Skeletal muscle tissue (tissue), 4 donors: ENCODE results near the gene CHST15. TPM values are rescaled to one million over a fixed set of nuclear protein-coding genes. Genes with fewer than 3 reads are reported as not detected.

Source experiments
- H3K27ac ChIP-seq: one replicate; pipeline ENCODE4 v1.7.0; 2013; ENCODE audit warnings: mild to moderate bottlenecking, low read depth, low read length, inconsistent platforms
- H3K27me3 ChIP-seq, 3 donors: one replicate each; pipeline ENCODE4 v1.7.0; 2013; ENCODE audit warnings: low read length in 3 of 3; ENCODE audit not compliant: control insufficient read depth in 3 of 3, insufficient read depth in 3 of 3
- H3K36me3 ChIP-seq, 3 donors: one replicate each; pipeline ENCODE4 v1.7.0; 2013; ENCODE audit warnings: low read length in 3 of 3; ENCODE audit not compliant: control insufficient read depth in 3 of 3, insufficient read depth in 3 of 3
- H3K4me1 ChIP-seq, 3 donors: one replicate each; pipeline ENCODE4 v1.7.0; 2013; ENCODE audit warnings: low read length in 3 of 3, mild to moderate bottlenecking in 3 of 3; ENCODE audit not compliant: control insufficient read depth in 3 of 3, insufficient read depth in 3 of 3
- H3K4me3 ChIP-seq, 3 donors: one replicate each; pipeline ENCODE4 v1.7.0; 2013; ENCODE audit warnings: low read length in 3 of 3
- H3K9ac ChIP-seq, 3 donors: one replicate each; pipeline ENCODE4 v1.7.0; 2013; ENCODE audit warnings: low read length in 3 of 3, mild to moderate bottlenecking in 3 of 3, moderate library complexity in 2 of 3, low read depth in 1 of 3
- H3K9me3 ChIP-seq, 3 donors: one replicate each; pipeline ENCODE4 v1.7.0; 2013; ENCODE audit warnings: low read length in 3 of 3; ENCODE audit not compliant: control insufficient read depth in 3 of 3
- total RNA-seq: library from RNA; depleted of rRNA; stranded (reverse); fragments of >200 nt; gene quantifications from one replicate; pipeline ENCODE4 v1.2.3, GENCODE V29; 2014
- donor health status: Osteomylitis.

Gene CHST15
- total RNA-seq, 1 donor from 2014 or later: 19.3 TPM

DNA sequence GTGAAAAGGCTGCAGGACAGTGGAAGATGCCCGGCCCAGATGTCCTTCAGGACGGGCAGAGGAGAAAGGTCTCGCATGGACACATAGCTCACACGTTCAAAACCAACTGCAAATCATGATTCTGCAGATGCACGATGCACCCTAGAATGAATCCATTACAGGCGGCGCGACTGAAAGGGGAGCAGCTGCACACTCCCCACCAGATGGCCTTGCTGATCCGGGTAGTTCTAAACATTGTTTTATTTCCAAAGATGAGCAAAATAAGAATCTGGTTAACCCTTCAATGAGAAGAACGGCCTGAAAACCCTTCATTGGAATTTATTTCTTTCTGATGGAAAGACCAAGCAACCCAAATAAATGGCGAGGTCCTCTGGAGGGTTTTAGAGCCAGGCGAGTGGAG, 33.8 kb downstream of the CHST15 start:
- H3K9me3 ChIP-seq: no peaks in the 10 kb centered on the region
- H3K27me3 ChIP-seq: no peaks in the 10 kb centered on the region
- peaks cover 0 to 9% (median 2%) of the 10 kb centered on the region in 3 donors for H3K4me1 ChIP-seq
- H3K4me3 ChIP-seq: no peak overlapping the region
- H3K36me3 ChIP-seq: no peaks in the 10 kb centered on the region
- no peak overlapping the region for H3K9ac ChIP-seq
- H3K27ac ChIP-seq: no peak overlapping the region

DNA sequence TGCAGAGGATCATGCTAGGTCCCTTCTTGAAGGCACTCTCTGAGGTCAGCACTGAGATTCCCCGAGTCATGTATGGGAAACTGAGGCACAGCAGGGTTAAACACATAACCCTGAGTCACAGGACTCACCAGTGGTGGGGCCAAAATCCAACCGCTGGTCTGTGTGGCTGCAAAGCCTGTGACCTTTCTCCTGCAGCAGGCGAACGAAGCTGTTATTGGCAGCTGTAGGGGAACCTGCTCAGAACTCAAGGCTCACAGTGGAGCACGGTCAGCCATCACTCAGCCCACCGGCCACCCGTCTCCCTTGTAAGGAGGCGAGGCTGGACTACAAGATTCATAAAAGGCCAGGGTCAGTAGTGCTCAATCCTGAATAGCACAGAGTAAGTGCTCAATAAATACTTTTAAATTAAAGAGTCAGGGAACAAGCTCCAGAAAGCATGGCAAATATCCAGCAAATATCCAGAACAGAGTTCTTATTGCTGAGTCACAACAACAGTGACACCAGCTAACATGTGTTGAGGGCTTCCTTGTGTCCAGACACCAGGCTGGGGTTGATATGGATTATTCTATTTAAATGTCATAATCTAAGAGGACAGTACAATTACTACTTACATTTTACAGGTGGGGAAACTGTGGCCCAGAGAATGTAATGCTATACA, 34.9 kb downstream of the CHST15 start:
- no peak overlapping the region for H3K9ac ChIP-seq
- no peaks in the 10 kb centered on the region for H3K9me3 ChIP-seq
- no peaks in the 10 kb centered on the region for H3K27me3 ChIP-seq
- H3K4me3 ChIP-seq: no peak overlapping the region
- no peak overlapping the region for H3K27ac ChIP-seq
- H3K36me3 ChIP-seq: no peaks in the 10 kb centered on the region
- H3K4me1 ChIP-seq: peaks cover 2 to 18% (median 2%) of the 10 kb centered on the region in 3 donors

DNA sequence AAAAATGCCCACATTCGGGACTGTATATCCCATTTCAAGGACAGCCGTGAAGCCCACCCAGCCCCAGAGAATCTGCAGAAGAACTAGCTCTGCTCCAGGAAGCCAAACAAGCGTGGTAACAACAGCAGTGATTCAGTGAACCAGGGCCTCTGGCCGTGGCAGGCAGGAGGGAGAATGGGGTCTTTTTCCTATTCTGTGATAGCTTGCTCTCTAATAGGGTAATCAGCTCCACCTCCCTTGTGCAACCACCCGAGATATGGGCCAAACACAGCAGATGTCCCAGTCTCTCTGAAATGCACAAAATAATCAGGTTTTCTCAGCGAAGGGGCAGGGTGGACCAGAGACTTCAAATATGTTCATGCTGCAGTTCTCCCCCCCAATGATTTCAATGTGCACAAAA, 35.8 kb downstream of the CHST15 start:
- H3K27ac ChIP-seq: no peak overlapping the region

DNA sequence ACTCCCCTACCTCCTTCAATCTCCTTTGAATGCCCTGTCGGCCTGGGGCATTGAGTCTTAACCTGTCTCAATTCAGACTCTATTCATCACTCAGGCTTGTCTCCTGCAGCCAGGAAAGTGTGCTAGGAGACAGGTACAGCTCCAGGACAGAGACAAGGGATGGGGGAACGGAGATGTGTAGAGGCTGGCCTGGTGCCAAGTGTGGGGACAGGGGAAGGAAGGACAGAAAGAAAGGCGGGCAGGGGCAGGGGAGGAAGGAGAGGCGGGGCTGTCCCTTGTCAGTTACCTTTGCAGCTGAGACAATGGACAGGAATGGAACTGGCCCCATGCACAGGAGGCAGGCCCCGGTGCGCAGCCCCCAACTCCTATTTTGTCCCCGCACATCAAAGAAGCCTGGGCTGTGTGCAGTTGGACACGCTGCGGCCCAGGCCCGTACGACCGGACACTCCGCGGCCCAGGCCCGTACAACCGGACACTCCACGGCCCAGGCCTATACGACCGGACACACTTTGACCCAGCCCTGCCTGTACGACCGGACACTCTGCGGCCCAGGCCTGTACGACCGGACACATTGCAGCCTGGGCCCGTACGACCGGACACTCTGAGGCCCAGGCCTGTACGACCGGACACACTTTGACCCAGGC, 36.9 kb downstream of the CHST15 start:
- H3K4me1 ChIP-seq: peaks cover 2 to 20% (median 5%) of the 10 kb centered on the region in 3 donors
- H3K9ac ChIP-seq: no peak overlapping the region
- no peaks in the 10 kb centered on the region for H3K9me3 ChIP-seq
- H3K27ac ChIP-seq: no peak overlapping the region
- H3K4me3 ChIP-seq: no peak overlapping the region
- H3K36me3 ChIP-seq: no peaks in the 10 kb centered on the region
- H3K27me3 ChIP-seq: no peaks in the 10 kb centered on the region

More for the DNA sequence above, 35.8 kb downstream of the CHST15 start:
- Histone ChIP-seq H3K9ac (no peak overlapping the region), H3K4me3 (no peak overlapping the region), H3K27me3 (no peaks in the 10 kb centered on the region), H3K4me1 (peaks cover 2 to 20% (median 2%) of the 10 kb centered on the region in 3 donors), H3K9me3 (no peaks in the 10 kb centered on the region), H3K36me3 (no peaks in the 10 kb centered on the region)

DNA sequence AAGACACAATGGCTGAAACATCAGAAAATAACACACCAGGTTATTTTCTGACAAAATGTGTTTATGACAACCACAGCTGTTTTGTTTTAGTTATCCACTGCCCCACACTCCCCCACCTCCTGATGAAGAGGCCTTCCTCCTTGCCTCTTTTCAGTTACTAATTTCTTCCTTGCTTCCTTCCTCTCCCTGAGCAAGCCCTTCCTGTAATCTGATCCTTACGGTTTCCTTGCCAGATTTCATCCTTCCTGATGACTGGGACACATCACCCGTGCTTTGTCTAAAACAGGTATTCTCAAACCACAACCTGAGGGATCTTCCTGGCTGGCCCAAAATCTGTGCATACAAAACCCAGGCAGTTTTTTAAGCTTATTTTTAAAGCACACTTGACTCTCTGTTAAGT, 39.4 kb downstream of the CHST15 start:
- Histone ChIP-seq H3K9me3 (no peaks in the 10 kb centered on the region), H3K27ac (no peak overlapping the region), H3K4me1 (peaks cover 7 to 23% (median 8%) of the 10 kb centered on the region in 3 donors), H3K36me3 (no peaks in the 10 kb centered on the region), H3K27me3 (no peaks in the 10 kb centered on the region), H3K4me3 (no peak overlapping the region), H3K9ac (no peak overlapping the region)

DNA sequence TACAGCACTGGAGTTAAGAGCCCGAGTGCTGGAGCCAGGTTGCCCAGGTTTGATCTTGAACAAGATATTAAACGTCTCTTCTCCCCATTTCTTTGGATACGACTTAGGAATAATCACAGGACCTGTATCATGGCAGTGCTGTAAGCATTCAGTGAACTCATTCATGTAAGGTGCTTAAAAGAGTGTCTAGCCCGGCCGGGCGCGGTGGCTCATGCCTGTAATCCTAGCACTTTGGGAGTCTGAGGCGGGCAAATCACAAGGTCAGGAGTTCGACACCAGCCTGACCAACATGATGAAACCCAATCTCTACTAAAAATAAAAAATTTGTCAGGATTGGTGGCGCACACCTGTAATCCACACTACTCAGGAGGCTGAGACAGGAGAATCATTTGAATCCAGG, 40.8 kb downstream of the CHST15 start:
- no peak overlapping the region for H3K9ac ChIP-seq
- H3K4me3 ChIP-seq: no peak overlapping the region

DNA sequence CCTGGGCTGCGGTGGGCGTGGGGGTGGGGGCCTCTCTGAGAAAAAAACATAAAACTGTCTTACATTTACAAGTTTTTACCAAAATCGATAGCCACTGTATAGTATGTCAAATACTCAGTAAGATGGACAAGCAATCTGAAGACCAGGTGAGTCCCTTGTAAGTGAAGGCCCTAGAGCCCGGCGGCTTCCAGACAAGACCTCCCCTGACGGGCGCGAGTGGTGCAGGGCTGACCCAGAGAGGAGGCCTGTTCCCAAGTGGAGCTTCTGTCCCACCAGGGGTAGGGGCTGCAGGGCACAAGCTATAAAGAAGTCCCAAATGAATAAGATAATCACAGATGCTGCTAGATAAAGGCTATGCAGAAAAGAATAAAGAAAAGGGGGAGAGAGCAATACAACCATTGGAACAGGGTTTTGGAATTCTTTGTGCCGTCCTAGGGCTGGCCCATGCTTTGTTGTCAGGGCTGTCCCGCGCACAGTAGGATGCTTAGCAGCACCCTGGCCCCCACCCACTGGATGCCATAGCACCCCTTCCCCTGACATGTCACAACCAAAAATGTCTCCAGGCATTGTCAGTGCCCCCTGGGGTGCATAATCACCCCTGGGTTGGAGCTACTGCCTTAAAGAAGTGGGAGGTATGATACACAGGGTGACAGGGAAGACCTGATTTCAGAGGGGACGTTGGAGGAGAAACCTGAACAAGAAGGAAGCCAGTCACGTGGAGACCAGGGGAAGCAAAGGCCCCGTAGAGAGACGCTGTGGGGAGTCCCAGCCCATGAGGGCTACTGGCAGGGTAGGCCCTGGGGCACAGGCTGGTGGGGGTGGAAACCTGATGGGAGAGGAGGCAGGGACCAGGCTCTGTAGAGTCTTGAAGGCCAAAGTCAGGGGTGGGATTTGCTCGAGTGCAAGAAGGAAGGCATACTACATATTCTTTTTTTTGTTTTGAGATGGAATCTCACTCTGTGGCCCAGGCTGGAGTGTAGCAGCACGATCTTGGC, 43.1 kb downstream of the CHST15 start:
- Histone ChIP-seq H3K9ac (no peak overlapping the region), H3K4me1 (peaks cover 5 to 19% (median 8%) of the 10 kb centered on the region in 3 donors), H3K27ac (no peak overlapping the region)

More for the DNA sequence above, 40.8 kb downstream of the CHST15 start:
- Histone ChIP-seq H3K9me3 (no peaks in the 10 kb centered on the region), H3K4me1 (peaks cover 6 to 19% (median 8%) of the 10 kb centered on the region in 3 donors), H3K27me3 (no peaks in the 10 kb centered on the region), H3K36me3 (no peaks in the 10 kb centered on the region), H3K27ac (no peak overlapping the region)

DNA sequence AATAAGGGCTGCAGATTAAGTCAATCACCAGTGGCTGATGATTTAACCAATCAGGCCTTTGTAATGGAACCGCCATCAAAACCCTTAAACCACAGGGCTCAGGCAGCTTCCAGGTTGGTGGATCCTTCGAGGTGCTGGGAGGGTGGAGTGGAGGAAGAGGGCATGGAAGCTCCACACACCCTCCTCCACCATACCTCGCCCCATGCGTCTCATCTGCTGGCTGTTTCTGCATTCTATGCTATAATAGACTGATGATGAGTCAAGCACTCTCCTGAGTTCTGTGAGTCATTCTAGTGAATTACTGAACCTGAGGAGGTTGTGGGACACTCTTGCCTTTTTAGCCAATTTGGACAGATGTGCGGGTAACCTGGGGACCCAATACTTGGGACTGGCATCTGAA, 43.9 kb downstream of the CHST15 start:
- no peaks in the 10 kb centered on the region for H3K36me3 ChIP-seq
- no peak overlapping the region for H3K4me3 ChIP-seq
- H3K9ac ChIP-seq: no peak overlapping the region
- no peaks in the 10 kb centered on the region for H3K27me3 ChIP-seq
- H3K27ac ChIP-seq: no peak overlapping the region
- H3K9me3 ChIP-seq: no peaks in the 10 kb centered on the region
- H3K4me1 ChIP-seq: peaks cover 6 to 21% (median 8%) of the 10 kb centered on the region in 3 donors

More for the DNA sequence above, 43.1 kb downstream of the CHST15 start:
- Histone ChIP-seq H3K27me3 (no peaks in the 10 kb centered on the region), H3K4me3 (no peak overlapping the region), H3K36me3 (no peaks in the 10 kb centered on the region), H3K9me3 (no peaks in the 10 kb centered on the region)

DNA sequence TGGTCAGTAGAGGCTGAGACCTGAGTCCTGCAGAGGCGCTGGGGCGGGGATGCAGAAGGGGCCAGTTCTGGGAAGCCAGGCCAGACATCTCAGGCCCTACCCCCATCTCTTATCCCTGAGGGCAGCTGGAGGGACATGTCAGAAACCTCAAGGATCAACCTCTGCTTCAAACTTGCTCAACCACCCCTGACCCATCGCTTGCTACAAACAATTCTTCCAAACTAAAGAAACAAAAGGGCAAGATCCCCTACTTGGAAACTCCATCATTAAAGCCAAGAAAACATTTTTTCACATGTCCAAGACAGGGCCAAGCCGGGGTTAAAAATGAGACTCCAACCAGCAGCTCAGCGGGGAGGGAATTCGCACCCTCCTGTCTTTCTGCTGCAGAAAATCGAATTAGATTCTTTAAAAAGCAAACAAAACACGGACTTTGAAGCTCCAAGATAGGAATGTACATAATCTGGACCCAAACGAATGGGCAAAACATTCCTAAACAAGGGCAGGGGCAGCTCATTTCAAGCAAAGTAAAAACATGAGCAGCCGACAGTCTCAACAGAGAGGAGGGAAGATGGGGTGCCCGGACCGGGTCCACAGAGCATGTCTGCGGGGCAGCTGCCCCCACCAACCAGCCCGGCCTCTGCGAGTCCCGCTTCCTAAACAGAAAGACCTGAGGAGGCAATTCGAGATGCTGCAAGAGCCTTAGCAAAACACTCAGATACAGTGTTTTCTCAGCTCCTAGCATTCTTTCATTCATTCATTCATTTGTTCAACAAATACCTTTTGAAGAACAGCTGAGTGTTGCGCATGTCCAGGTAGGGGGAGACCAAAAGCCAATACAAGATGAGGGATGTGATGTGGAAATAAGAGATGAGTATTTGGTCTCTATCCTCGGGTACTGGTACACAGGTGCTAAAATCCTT, 44.8 kb downstream of the CHST15 start:
- Histone ChIP-seq H3K9ac (no peak overlapping the region), H3K27me3 (no peaks in the 10 kb centered on the region), H3K4me3 (no peak overlapping the region), H3K9me3 (no peaks in the 10 kb centered on the region), H3K4me1 (peaks cover 8 to 22% (median 13%) of the 10 kb centered on the region in 3 donors), H3K36me3 (no peaks in the 10 kb centered on the region), H3K27ac (no peak overlapping the region)
